HG03571 (cell line): ENCODE data around the gene MTURN.
"Not testable (repeated sequence)": the region's sequence is repeated elsewhere in the genome, so short reads cannot be mapped to it uniquely, and the experiment has no call there.

Source experiments
- ATAC-seq: cut with Tn5 transposase; IDR thresholded peaks from one replicate; pipeline ENCODE4 v1.9.1; 2021; ENCODE audit not compliant: unreplicated experiment

The MTURN gene

DNA sequence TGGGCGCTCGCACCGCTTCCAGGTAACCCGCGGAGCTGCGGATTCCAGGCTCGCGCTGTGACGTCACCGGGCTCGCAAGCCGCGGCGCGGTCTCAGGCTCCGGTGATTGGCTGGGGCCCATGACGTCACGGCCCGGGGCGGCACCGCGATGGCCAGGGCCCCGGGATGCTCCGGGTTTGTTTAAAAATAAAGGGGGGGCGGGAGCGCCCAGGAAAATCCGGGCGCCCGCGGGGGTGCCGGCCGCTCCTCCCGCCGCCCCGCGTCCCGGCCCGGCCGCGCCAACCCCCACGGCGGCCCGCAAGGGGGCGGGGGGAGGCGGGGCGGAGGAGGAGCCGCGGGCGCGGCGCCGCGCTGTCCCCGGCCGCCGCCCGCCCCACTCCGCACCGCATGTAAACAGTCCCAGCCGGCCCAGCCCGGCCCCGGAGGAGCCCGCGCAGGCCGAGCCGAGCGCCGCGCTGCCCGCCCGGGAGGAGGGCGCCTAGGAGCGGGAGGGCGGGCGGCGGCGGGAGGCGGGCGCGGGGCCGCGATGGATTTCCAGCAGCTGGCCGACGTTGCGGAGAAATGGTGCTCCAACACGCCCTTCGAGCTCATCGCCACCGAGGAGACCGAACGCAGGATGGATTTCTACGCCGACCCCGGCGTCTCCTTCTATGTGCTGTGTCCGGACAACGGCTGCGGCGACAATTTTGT, at the start of gene MTURN:
Gene MTURN, plus strand, starts transcription at position 376 of the 690 bp plus-strand sequence. Its CDS starts 151 bp downstream, at position 527.
- peak; percentile 88 for ATAC-seq

- ATAC-seq, result no peak
Observed at GRCh38 chr7:30086529-30086928, 48.3 kb upstream of the MTURN start.

GRCh38 chr7:30087371-30087770, 47.4 kb upstream of the MTURN start:
- ATAC-seq, result no peak

DNA sequence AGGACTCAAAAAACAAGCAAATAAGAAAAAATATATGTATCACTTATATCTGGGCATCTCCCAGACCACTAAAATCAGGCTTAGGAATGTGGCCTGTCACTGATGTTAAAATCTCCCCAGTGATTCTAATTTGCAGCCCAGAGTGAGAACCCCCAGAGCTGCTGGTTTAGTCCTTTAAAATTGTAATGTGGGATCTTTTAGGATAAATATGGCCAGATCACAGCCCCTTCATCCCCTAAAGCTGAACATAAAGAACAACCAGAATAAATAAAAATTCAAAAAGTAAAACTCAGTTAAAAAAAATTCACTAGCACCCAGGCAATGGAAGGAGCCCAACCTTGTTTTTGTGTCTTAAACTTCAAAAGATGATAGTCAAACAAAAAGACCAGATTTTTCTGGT, 46.4 kb upstream of the MTURN start:
- ATAC-seq, result no peak

- no peak for ATAC-seq
Observed at GRCh38 chr7:30090111-30090510, 44.7 kb upstream of the MTURN start.

- ATAC-seq, result no peak
Observed at GRCh38 chr7:30091491-30091912, 43.3 kb upstream of the MTURN start.

DNA sequence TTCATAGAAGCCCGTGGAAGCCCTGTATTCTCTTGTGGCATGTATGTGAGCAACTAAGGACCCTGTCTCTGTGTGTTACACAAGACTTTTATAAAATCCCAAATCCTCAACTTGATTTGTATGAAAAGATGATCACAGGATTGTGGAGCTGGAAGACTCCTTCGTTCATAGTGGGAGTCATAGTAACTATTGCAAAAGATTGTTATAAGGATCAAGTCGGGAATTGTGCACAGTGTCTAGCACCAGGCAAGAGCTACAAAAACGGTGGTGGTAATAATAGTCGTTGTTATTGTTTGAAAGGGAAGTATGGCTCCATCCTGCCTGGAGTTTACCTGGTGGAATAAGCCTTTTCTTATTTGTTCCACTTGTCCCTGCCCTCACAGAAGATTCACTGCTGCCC, 42.8 kb upstream of the MTURN start:
- no peak for ATAC-seq

GRCh38 chr7:30093420-30093952, 41.3 kb upstream of the MTURN start:
- ATAC-seq, result no peak

GRCh38 chr7:30098599-30098998, 36.2 kb upstream of the MTURN start:
- ATAC-seq, result not testable (repeated sequence)

GRCh38 chr7:30102281-30102680, 32.5 kb upstream of the MTURN start:
- no peak for ATAC-seq

- no peak for ATAC-seq
Observed at GRCh38 chr7:30104157-30104556, 30.6 kb upstream of the MTURN start.

DNA sequence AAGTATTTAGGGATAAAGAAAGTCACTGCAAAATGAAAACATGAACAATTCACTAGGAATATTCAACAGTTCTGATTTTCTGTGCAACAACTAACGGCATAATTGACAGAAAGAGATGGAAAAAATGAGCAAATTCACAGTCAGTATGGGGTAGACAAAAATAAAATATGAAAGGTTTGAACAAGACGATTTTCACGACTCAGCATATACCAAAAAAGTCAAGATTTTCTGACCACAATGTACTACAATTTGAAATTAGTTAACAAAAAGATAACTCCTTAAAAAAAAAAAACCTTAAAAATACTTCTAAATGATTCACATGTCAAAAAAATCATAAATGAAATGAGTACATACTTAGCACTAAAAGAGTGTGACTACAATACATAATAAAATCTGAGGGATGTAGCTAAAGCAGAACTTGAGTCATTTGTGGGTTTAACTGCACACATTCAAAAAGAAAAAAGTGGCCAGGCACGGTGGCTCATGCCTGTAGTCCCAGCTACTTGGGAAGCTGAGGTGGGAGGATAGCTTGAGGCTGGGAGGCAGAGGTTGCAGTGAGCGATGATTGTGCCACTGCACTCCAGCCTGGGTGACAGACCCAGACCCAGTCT, 22.6 kb upstream of the MTURN start:
- no peak for ATAC-seq

GRCh38 chr7:30113144-30113543, 21.6 kb upstream of the MTURN start:
- ATAC-seq, result no peak

- ATAC-seq, result no peak
Observed at GRCh38 chr7:30114536-30115238, 20.1 kb upstream of the MTURN start.

GRCh38 chr7:30115709-30116297, 19.0 kb upstream of the MTURN start:
- ATAC-seq, result no peak

- ATAC-seq, result no peak
Observed at GRCh38 chr7:30116771-30117170, 18.0 kb upstream of the MTURN start.

DNA sequence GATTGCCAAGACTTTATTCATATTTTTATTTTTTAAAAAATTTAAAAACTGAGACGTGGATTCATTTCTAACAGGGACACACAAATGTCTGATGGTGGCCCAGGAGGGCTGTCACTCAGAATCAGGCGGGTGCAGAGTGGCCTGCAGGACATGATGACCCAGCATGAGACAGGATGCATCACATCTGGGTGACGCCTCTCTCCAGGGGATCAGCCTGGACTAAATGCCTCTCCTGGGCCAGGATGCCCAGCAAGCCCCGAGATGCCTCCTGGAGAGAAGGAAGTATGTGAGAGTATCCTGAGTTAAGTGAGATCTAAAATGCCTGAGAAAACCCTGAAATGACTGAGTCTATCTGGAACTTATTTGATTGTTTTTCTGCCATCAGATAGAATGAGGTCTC, 16.9 kb upstream of the MTURN start:
- ATAC-seq, result no peak

- no peak for ATAC-seq
Observed at GRCh38 chr7:30119890-30120577, 14.8 kb upstream of the MTURN start.

- no peak for ATAC-seq
Observed at GRCh38 chr7:30133736-30134610, 813 bp upstream of the MTURN start.
